Suppressor macrophage (primary cell): Measurements from ENCODE around the gene TPO.

Source experiments
- DNase-seq, 4 experiments: peaks; one replicate each; pipeline ENCODE4 v3.0.0-alpha.2; 2020 to 2022

Gene TPO

DNA sequence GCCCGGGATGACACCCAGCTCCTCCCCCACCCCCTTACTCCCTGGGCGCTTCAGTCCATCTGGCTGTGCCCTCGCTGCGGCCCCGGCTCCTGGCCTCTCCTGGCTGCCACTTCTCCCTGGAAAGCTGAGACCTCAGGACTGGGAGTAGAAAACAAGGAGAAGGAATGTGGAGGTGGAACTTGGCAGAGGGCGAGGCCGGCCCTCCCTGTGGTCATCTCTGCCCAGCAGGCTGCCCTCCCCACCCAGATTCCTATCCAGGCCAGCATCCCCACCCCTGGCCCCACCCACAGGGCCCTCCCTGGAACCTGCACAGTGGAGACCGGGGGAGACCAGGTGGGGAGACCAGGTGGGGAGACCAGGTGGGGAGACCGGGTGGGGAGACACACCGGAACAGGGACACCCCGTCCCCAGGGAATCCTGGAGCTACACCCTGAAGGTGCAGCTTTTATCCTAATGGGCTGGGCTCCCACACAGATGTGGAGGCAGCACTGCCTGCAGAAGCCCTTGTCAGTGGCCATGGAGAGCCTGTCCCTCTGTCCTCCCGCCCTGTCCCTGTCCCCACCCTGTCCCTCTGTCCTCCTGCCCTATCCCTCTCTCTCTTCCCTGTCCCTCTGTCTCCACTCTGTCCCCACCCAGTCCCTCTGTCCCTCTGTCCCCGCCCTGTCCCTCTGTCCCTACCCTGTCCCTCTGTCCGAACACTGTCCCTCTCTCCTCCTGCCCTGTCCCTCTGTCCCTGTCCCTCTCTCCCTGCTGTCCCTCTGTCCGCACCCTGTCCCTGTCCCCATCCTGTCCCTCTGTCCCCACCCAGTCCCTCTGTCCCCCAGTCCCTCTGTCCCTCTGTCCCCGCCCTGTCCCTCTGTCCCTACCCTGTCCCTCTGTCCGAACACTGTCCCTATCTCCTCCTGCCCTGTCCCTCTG lies 173.9 kb downstream of the TPO start:
- no peak for DNase-seq

DNA sequence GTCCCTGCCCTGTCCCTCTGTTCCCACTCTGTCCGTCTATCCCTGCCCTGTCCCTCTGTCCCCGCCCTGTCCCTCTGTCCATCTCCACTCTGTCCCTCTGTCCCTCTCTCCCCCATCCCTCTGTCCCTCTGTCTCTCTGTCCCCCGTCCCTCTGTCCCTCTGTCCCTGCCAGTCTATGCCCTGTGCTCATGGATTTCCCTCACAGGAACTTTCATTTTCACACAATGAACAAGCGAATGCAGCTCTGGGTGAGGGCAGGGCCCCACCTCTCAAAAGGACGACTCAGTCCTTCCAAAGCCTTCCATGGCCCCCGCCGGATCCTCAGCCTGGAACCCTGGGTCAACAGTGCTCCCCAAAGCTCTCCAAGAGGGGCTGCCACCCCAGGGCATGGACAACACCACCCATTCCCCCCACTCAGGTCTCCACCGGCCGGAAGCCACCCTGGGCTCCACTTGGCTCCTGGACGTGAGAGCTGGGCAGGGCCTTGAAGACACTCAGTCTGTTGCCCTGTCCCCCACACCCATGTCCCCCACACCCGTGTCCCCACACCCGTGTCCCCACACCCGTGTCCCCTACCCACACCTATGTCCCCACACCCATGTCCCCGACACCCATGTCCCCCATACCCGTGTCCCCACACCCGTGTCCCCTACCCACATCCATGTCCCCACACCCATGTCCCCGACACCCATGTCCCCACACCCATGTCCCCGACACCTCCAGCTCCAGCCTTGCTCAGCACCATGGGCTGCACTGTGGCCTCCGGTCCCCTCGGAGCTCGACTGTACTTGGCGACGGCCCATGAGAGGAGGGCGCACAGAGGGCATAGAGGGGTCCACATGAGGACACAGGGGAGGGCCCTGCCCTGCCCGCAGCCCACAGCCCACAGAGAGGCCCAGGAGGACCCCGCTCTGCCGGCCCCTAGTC lies 175.1 kb downstream of the TPO start:
- no peak for DNase-seq

DNA sequence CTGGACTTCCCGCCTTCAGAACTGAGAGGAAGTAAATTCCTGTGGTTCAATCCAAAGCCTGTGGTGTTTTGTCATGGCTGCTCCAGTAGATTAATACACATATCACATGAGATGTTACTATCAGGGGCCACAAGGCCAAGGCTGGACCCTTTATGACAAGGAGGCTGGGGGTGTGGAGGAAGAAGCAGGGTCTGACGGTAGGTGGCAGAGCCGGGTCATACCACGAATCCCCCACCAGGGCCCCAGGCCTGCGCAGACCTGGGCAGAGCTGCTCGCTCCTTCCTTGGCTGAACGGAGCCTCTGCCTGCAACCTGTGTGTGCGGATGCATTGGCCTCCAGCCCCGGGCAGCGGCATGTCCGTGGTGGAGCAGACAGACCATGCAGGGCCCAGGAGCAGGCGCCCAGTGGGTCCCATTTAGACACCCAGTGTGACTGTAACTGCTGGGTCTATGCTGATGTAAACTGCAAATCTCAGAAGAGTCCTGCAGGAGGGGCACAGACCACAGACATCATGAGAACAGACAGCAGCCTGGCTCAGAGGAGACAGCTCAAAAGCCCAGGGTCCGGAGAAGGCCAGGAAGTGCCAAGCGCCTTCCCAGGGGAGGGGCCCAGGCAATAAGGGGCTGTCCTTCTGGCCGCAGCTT lies 175.8 kb downstream of the TPO start:
- DNase-seq, result no peak

GRCh38 chr2:1590596-1591460 lies 177.6 kb downstream of the TPO start:
- no peak for DNase-seq

GRCh38 chr2:1591461-1591770 lies 178.2 kb downstream of the TPO start:
- DNase-seq, result no peak
